GM21529 (cell line): ENCODE measurements around the gene RORB.

Experiments
- ATAC-seq: cut with Tn5 transposase; IDR thresholded peaks from one replicate; pipeline ENCODE4 v1.9.1; 2021; ENCODE audit not compliant: unreplicated experiment

RORB gene

DNA sequence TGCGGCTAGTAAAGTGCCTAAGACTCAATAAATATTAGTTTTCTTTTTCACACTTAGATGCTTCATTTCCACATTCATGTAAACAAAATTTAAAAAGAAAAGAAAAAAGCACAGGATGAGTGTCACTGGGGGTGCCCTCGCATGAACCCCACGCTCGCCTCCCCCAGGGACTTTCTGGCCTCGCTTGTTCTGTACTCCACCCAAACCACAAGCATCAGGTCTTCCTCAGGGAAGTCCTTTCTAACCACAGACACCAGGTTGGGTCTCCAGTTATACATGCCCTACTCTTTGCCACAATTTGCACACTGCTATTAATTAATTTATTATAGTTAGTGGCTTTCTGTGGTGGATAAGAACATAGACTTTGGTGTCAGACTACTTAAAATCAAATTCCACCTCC lies 92.4 kb downstream of the RORB start:
- ATAC-seq = peak; percentile 71

DNA sequence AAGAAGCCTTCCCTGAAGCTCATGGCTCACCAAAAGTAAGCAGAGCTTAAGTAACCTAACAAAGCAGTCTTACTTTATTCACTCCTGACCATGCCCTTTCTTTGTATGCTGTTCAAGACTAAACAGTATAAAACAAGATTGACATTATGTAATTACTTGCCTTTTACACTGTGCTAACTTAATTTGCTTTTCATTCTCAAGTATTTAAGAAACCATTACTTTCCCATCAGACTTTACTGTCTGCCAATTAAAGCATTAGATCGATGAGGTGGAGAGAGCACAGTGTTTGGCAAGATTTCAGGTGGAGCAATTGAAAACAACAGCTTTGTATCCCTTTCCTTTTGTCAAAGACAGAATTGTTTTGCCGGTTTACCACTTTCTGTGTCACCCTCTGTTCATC lies 98.2 kb downstream of the RORB start:
- no peak for ATAC-seq

- ATAC-seq = no peak
Measured at GRCh38 chr9:74598874-74599273, 101.7 kb downstream of the RORB start.

DNA sequence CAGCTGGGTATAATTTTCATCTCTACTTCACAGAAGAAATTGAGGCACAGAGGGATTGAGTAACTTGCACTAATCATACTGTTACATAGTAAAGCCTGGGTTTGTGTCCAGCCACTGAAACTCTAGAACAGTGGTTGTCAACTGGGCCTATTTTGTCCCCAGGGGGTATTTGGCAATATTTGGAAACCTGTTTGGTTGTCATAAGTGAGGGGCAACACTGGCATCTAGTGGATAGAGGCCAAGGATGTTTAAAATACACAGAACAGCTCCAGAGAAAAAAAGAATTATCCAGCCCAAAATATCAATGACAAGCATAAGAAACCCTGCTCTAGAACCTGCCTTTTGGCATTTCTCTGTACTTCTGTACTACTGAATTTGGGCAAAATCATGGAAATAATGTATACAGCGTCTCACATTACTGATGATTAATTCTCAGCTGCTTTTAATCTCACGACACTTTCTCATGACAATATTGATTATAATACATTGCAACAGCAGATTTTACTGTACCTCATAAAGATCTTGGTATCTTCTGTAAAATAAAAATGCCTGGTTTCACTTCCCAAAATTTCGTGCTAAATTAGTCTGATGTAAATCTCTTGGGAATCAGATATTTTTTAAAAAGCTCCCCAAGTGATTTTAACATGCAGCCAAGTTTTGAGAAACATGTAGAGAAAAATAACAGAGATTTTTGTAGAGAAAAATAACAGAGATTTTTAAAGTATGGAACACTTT lies 112.7 kb downstream of the RORB start:
- ATAC-seq = no peak

DNA sequence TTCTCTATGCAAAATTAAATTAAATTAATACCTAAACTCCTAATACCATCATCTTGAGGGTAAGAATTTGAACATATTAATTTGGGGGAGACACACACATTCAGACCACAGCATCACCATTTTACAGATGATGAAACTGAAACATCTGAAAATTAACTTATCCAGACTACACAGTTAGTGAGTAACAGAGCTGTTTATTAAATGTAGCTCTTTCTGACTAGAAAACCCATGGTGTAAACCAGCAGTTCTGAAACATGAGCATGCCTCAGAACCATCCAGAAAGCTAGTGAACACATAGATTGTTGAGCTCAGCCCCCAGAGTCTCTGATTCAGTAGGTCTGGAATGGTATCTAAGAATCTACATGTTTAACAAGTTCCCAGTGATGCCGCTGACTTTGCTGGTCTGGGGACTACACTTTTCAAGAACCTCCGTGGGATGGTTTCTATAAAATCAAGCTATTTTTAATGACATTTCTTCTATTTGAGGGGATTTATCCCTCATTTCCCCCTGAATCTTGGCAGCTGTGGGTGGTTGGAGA lies 113.5 kb downstream of the RORB start:
- peak; percentile 57 for ATAC-seq

- ATAC-seq = no peak
Measured at GRCh38 chr9:74630228-74630627, 133.1 kb downstream of the RORB start.

GRCh38 chr9:74639112-74639511 lies 142.0 kb downstream of the RORB start:
- ATAC-seq = no peak

DNA sequence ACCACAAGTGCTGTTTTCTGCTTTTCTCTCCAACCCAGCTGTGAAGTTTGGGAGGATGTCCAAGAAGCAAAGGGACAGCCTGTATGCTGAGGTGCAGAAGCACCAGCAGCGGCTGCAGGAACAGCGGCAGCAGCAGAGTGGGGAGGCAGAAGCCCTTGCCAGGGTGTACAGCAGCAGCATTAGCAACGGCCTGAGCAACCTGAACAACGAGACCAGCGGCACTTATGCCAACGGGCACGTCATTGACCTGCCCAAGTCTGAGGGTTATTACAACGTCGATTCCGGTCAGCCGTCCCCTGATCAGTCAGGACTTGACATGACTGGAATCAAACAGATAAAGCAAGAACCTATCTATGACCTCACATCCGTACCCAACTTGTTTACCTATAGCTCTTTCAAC lies 145.2 kb downstream of the RORB start:
- ATAC-seq = no peak

- ATAC-seq = no peak
Measured at GRCh38 chr9:74643303-74643923, 146.3 kb downstream of the RORB start.

GRCh38 chr9:74644023-74644422 lies 146.9 kb downstream of the RORB start:
- no peak for ATAC-seq

- ATAC-seq = peak; percentile 58
Measured at GRCh38 chr9:74645007-74645639, 148.0 kb downstream of the RORB start.

GRCh38 chr9:74653410-74654080 lies 156.4 kb downstream of the RORB start:
- no peak for ATAC-seq

DNA sequence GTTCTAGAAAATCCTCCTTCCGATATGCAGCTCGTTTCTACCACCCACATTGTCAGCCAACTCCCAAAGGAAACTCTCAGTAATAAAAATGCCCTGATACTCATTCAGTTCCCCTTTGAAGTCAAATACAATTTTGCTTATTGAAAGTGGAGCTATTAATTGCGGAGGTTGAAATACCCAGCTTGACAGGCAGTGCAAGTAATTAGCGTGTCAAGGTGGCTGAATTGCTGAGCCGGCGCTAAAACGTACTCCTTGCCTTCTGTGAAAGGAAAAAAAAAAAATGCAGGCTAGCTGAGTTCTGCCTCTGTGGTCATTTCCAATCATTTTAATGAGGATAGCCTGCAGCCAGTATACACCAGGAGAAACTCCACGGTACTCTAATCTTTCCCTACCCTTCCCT lies 165.5 kb downstream of the RORB start:
- ATAC-seq = no peak

- no peak for ATAC-seq
Measured at GRCh38 chr9:74663439-74663838, 166.3 kb downstream of the RORB start.

DNA sequence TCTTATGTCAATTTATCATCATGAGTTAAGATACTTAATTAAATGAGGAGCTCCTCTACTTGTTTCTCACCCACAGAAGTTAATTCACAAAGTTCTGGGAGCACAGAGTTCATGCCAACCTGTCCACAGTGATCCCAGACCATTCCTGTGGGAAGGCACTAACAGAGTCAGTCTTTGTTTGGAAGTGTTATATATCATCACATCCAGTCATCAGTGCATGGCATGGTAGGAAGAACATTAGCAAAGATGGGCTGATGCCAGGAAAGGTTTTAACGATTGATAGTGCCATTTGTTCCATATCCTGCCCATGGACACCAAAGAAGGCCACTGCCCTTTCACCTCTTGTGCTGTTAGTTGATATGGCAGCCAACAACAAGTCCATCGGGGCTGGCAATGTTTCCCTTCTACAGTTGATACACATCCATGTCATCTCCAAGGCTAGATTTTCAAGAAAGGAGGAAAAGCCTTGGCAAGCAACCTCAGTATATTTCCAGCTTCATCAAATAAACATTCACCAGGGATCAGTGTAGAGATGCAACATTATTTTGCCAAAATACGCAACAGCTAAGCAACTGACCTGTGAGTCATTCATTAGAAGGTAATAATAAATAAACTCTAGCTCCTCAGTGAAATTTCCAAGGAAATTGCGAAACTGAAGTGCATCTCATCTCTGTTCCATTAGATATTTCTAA lies 169.6 kb downstream of the RORB start:
- ATAC-seq = no peak

DNA sequence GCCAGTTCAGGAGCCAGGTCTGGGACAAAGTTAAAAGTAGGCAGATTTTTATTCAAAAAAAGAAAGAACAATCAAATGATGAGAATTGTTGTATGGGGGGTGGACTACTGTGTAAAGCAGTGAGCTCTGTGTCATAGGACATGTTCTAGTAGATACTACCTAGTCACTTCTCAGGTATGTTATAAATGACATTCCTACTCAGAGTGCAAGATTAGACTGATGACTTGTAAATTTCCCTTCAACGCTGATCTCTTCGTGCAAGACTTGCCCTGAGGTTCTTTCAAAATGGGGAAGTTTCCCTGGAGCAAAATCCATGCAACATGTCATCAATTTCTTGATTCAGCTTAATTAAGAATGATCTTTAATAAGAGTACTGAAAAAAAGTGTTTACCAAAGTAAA lies 175.1 kb downstream of the RORB start:
- ATAC-seq = no peak

DNA sequence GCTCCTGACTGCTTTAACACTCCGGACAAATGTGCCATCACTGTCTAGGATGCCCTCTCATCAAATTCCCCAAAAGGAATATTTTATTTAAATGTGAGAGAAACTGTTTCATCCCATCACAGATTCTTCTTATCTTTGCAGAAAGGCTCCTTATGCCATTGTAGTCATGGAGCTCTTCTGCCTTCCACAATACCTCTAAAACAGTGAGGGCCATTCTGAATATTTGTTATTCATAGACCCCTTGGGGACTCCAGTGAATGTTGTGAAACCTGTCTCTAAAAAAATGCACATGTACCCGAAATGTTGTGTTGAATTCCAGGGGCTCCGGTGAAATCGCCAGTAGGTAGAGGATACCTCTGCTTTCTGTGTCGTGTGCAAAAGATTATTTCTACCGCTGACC lies 176.9 kb downstream of the RORB start:
- no peak for ATAC-seq

DNA sequence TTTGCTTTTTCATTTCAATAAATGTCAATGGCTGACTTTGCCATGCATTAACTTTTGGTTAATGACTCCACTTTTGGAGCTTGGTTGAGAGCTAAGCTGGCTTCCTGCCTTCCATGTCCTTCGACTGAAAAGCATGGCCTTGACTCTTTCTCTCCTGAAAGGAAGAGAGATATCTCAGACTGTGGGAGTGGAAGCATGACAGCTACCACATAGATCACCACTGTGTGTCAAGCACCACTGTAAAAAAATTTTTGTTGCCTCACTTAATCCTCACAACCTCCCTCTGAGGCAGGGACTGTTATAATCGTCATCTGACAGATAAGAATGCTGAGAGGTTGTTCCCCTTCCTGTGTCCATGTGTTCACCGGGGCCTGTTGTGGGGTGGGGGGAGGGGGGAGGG lies 184.8 kb downstream of the RORB start:
- no peak for ATAC-seq

DNA sequence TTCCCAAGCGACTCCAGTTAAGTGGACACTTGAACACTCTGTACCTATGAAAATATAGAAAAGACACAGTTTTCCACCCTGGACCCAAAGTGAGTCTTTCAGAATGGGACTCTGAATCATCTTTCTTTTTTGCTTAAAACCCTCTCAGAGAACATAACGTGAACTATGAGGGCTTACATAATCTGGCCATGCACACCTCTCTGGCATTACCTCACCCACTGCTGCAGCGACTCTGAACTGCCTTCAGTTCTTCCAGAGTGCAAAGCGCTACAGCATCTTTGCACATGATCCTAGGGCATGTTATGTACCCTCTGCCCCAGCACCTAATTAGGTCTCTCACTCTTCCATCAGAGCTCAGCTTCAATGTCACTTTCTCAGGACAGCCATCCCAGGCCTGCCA lies 186.2 kb downstream of the RORB start:
- ATAC-seq = no peak

GRCh38 chr9:74691058-74691457 lies 193.9 kb downstream of the RORB start:
- ATAC-seq = no peak

DNA sequence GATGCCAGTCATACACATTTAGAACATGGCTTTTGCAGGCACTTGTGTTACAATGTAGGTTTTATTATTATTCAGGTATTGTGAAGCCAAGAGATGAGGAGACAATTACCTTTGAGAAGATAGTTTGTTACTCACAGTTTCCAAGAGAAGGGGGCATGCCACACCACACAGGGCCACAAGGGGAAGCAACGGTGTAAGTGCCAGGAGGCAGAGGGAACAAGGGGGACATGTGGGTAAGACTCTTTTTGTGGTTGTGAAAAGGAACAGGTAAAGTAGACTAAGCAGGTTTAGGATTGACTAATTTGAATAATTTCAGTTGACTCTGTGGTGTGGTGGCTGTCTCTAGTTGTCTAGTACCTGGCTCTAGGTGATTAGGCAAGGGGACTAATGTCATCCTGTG lies 199.4 kb downstream of the RORB start:
- ATAC-seq = no peak
